Astrocyte (in vitro differentiated cells and primary cell): ENCODE measurements around the gene C13orf46. TPM values are rescaled to one million over a fixed set of nuclear protein-coding genes. Genes with fewer than 3 reads are reported as not detected.

Source experiments
- DNase-seq: peaks from one replicate; pipeline ENCODE4 v3.0.0-alpha.2; 2010; ENCODE audit warnings: low read depth
- FAIRE-seq: peaks from 2 replicates; lab custom pipeline; 2011; peaks lifted over from hg19 to GRCh38; lab: Jason Lieb, UNC
- H2AFZ ChIP-seq: 2 replicates; pipeline ENCODE4 v1.6.0; 2012; ENCODE audit warnings: low read depth, low read length, inconsistent platforms
- H3K27ac ChIP-seq: 2 replicates; pipeline ENCODE4 v1.5.1; 2011; ENCODE audit warnings: low read depth, low read length, inconsistent platforms
- H3K27me3 ChIP-seq: 2 replicates; pipeline ENCODE4 v1.6.0; 2011; ENCODE audit warnings: low read length, inconsistent platforms; ENCODE audit not compliant: insufficient read depth
- H3K36me3 ChIP-seq: 2 replicates; pipeline ENCODE4 v1.5.1; 2011; ENCODE audit warnings: low read length, inconsistent platforms; ENCODE audit not compliant: insufficient read depth
- H3K4me1 ChIP-seq: 2 replicates; pipeline ENCODE4 v1.5.1; 2011; ENCODE audit warnings: low read length, inconsistent platforms; ENCODE audit not compliant: insufficient read depth
- H3K4me2 ChIP-seq: 2 replicates; pipeline ENCODE4 v1.6.0; 2012; ENCODE audit warnings: low read length, inconsistent platforms
- H3K4me3 ChIP-seq: 2 replicates; pipeline ENCODE4 v1.5.1; 2011; ENCODE audit warnings: low read depth, mild to moderate bottlenecking, low read length, inconsistent platforms; ENCODE audit not compliant: insufficient read depth
- H3K79me2 ChIP-seq: 2 replicates; pipeline ENCODE4 v1.6.0; 2012; ENCODE audit warnings: mild to moderate bottlenecking, low read length, inconsistent platforms; ENCODE audit not compliant: insufficient read depth
- H3K9ac ChIP-seq: 2 replicates; pipeline ENCODE4 v1.6.0; 2012; ENCODE audit warnings: mild to moderate bottlenecking, low read length, inconsistent platforms
- H3K9me3 ChIP-seq: 2 replicates; pipeline ENCODE4 v1.5.1; 2012; ENCODE audit warnings: low read depth, mild to moderate bottlenecking, low read length, inconsistent platforms; ENCODE audit not compliant: insufficient read depth
- H4K20me1 ChIP-seq: 2 replicates; pipeline ENCODE4 v1.6.0; 2012; ENCODE audit warnings: low read length, inconsistent platforms; ENCODE audit not compliant: insufficient read depth
- H3K27ac Mint-ChIP-seq: one replicate; pipeline ENCODE4 v1.8.0; 2021; ENCODE audit warnings: mild to moderate bottlenecking, mixed read lengths; ENCODE audit not compliant: unreplicated experiment
- H3K27me3 Mint-ChIP-seq: one replicate; pipeline ENCODE4 v1.8.0; 2021; ENCODE audit warnings: low read depth, mixed read lengths; ENCODE audit not compliant: unreplicated experiment
- H3K36me3 Mint-ChIP-seq: one replicate; pipeline ENCODE4 v1.8.0; 2021; ENCODE audit warnings: low read depth, mixed read lengths; ENCODE audit not compliant: unreplicated experiment
- H3K4me1 Mint-ChIP-seq: one replicate; pipeline ENCODE4 v1.8.0; 2021; ENCODE audit warnings: low read depth, mixed read lengths; ENCODE audit not compliant: unreplicated experiment
- H3K4me3 Mint-ChIP-seq: one replicate; pipeline ENCODE4 v1.8.0; 2021; ENCODE audit warnings: mild to moderate bottlenecking, moderate library complexity, mixed read lengths; ENCODE audit not compliant: unreplicated experiment
- H3K9me3 Mint-ChIP-seq: one replicate; pipeline ENCODE4 v1.8.0; 2021; ENCODE audit warnings: mild to moderate bottlenecking, mixed read lengths; ENCODE audit not compliant: unreplicated experiment
- EZH2 ChIP-seq: IDR thresholded peaks from 2 replicates; pipeline ENCODE4 v1.6.1; 2012; ENCODE audit warnings: mild to moderate bottlenecking, low read length, inconsistent platforms; ENCODE audit not compliant: insufficient read depth
- total RNA-seq: library from RNA; stranded (reverse); gene quantifications from 2 replicates; pipeline ENCODE4 v1.2.1, GENCODE V29; 2021
- TF ChIP-seq, protein P1 (sequence below): IDR thresholded peaks from 2 replicates; pipeline ENCODE4 v1.5.1; 2011; ENCODE audit warnings: low read depth, mild to moderate bottlenecking, inconsistent platforms, low read length, moderate library complexity; ENCODE audit not compliant: insufficient read depth

The C13orf46 gene
- total RNA-seq, 1 donor from 2014 or later, result 5.0 TPM

DNA sequence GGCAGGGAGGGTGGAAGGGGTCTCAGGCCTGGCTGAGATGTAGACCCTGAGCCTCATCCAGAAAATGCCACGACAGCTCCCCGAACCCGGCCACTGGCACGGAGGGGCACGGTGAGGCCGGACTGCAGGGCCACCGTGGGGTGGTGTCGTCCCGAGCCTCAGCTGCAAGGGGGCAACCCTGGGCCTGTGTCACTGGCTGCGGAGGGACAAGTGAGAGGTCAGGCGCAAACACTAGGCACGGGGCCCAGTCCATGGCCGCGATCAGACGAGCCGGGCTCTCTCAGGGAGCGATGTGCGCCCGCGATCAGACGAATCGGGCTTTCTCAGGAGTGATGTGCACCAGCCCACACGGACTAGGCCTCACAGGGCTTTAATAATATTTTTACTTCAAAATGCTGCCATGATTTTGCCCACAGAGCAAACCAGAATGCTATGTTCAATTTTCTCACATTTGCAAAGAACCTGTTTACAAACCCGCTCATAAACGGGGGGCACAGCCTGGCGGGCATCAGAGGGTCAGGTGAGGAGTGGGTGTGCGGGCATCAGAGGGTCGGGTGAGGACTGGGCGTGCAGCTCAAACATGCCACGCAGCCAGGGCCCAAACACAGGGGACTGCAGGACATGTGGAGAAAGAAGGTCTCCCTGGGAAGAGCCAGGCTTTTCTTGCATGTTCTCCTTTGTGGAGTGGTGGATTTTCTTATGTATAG, 42.6 kb upstream of the C13orf46 start:
- Histone ChIP-seq H3K36me3 (peaks cover 23% of the 10 kb centered on the region), H2AFZ (no peak overlapping the region), H4K20me1 (peaks cover 40% of the 10 kb centered on the region), H3K9me3 (no peaks in the 10 kb centered on the region), H3K9ac (no peak overlapping the region), H3K27me3 (no peaks in the 10 kb centered on the region), H3K4me2 (no peak overlapping the region), H3K4me3 (no peak overlapping the region), H3K27ac (no peak overlapping the region), H3K79me2 (peaks cover 7% of the 10 kb centered on the region), H3K4me1 (peaks cover 8% of the 10 kb centered on the region)
- Mint-ChIP-seq H3K36me3 (peaks cover 20% of the 10 kb centered on the region), H3K27ac (peak overlapping the region; percentile 72), H3K4me1 (peaks cover 2% of the 10 kb centered on the region), H3K4me3 (no peak overlapping the region), H3K27me3 (no peaks in the 10 kb centered on the region), H3K9me3 (no peaks in the 10 kb centered on the region)
- TF ChIP-seq, protein P1, sequence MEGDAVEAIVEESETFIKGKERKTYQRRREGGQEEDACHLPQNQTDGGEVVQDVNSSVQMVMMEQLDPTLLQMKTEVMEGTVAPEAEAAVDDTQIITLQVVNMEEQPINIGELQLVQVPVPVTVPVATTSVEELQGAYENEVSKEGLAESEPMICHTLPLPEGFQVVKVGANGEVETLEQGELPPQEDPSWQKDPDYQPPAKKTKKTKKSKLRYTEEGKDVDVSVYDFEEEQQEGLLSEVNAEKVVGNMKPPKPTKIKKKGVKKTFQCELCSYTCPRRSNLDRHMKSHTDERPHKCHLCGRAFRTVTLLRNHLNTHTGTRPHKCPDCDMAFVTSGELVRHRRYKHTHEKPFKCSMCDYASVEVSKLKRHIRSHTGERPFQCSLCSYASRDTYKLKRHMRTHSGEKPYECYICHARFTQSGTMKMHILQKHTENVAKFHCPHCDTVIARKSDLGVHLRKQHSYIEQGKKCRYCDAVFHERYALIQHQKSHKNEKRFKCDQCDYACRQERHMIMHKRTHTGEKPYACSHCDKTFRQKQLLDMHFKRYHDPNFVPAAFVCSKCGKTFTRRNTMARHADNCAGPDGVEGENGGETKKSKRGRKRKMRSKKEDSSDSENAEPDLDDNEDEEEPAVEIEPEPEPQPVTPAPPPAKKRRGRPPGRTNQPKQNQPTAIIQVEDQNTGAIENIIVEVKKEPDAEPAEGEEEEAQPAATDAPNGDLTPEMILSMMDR, result no peak
- no peak for TF ChIP-seq EZH2
- FAIRE-seq, result no peak
- DNase-seq, result no peak

DNA sequence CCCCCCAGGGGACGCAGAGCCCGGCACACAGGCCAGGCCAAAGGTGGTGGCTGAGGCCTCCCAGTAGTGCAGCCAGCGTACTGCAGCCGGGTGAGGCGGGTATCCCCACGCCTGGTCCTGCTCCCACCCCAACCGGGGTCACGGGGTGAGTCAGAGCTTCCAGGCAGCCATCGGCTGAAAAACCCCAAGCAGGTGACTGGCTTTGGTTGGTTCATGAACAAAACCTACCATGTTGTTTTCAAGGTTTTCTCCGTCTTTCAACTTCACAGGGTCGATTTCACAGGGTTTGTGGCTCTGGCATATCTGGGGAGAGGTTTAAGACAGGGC, 42.1 kb upstream of the C13orf46 start:
- DNase-seq (no peak), FAIRE-seq (no peak)
- H3K4me3 ChIP-seq, result no peak overlapping the region
- no peak overlapping the region for H3K4me2 ChIP-seq
- TF ChIP-seq, protein P1, result no peak
- TF ChIP-seq EZH2, result no peak
- peaks cover 20% of the 10 kb centered on the region for H3K36me3 ChIP-seq
- H4K20me1 ChIP-seq, result peaks cover 37% of the 10 kb centered on the region
- H3K27me3 ChIP-seq, result no peaks in the 10 kb centered on the region
- H3K9me3 ChIP-seq, result no peaks in the 10 kb centered on the region
- no peak overlapping the region for H3K27ac Mint-ChIP-seq
- no peaks in the 10 kb centered on the region for H3K9me3 Mint-ChIP-seq
- peaks cover 2% of the 10 kb centered on the region for H3K4me1 Mint-ChIP-seq
- H3K4me3 Mint-ChIP-seq, result no peak overlapping the region
- peaks cover 8% of the 10 kb centered on the region for H3K4me1 ChIP-seq
- no peaks in the 10 kb centered on the region for H3K27me3 Mint-ChIP-seq
- peaks cover 21% of the 10 kb centered on the region for H3K36me3 Mint-ChIP-seq
- no peak overlapping the region for H3K27ac ChIP-seq
- peaks cover 7% of the 10 kb centered on the region for H3K79me2 ChIP-seq
- H2AFZ ChIP-seq, result no peak overlapping the region
- H3K9ac ChIP-seq, result no peak overlapping the region
